ENCODE measurements around the gene MPND.

The MPND gene

DNA sequence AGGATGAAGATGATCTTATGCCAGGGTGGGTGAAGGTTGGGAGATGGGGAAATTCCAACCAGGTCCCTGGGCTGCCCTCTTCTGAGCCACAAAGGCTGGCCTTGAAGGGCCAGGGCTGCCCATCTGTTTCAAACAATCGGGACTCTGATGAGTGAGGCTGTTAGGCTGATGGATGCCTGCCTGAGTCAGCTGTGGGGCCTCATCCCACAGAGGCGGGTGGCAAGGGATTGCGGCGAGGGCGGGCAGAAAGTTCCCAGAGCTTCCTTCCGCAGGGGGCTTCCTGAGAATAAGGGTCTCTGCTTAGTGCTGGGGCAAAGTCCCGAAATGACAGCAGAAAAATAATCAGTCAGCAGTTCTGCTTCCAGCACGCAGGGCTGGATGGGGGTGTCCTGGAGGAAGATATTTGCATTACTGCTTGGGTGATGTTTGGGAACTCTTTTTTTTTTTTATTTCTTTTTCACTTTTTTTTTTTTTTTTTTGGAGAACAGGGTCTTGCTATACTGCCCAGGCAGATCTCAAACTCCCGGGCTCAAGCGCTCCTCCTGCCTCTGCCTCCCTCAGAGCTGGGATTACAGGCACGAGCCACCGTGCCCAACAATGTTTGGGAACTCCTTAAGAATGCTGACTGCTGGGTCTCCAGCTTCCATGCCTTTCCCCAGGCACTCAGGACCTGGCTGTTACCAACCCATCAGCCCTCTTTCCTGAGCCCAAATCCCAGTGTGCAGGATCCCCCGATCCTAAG is 42.9 kb downstream of the MPND start:
- TF ChIP-seq, protein P1, sequence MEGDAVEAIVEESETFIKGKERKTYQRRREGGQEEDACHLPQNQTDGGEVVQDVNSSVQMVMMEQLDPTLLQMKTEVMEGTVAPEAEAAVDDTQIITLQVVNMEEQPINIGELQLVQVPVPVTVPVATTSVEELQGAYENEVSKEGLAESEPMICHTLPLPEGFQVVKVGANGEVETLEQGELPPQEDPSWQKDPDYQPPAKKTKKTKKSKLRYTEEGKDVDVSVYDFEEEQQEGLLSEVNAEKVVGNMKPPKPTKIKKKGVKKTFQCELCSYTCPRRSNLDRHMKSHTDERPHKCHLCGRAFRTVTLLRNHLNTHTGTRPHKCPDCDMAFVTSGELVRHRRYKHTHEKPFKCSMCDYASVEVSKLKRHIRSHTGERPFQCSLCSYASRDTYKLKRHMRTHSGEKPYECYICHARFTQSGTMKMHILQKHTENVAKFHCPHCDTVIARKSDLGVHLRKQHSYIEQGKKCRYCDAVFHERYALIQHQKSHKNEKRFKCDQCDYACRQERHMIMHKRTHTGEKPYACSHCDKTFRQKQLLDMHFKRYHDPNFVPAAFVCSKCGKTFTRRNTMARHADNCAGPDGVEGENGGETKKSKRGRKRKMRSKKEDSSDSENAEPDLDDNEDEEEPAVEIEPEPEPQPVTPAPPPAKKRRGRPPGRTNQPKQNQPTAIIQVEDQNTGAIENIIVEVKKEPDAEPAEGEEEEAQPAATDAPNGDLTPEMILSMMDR (IDR thresholded peaks at IDR 0.05; ENCODE audit: extremely low read depth, insufficient read depth, missing control alignments): no peak
- DNase-seq (ENCODE audit: low spot score): no peak
- in situ Hi-C loops (cut with MboI; ENCODE audit: low pct_unique_long_range_greater_than_20kb, low sequenced_read_pairs, unreplicated experiment): no loop called here

DNA sequence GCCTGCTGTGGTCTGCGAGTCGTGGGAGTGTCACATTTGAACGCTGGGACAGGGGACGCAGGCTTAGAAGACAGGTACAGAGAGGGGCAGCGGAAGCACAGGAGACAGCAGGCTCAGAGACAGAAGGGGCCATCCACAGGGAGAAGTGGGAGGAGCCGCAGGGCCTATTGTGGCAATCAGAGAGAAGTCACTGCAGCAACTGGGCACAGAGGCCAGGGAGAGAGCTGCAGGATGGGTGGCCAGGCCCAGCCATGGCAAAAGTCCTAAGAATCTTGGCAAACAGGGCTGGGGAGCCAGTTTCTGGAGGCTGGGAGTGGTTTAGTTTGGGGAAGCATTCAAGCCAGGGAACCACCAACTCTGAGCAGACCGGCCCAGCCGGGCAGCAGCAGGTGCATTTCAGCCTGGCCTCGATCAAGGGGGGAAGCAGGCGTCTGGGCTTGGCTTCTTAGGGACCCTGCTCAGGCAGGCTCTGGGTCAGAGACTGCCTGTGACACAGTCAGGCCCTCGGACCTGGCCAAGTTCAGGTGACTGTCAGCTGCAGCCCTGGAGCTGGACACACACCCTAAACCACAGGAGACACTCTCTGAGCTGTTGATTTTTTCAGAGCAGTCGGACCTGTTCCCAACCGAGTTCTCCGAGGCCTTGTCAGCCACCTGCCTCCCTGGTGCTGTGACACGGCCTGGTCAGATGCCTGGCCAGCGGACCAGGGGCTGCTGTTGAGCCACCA is 45.1 kb downstream of the MPND start:
- no peak for DNase-seq (ENCODE audit: low spot score)
- TF ChIP-seq, protein P1 (IDR thresholded peaks at IDR 0.05; ENCODE audit: extremely low read depth, insufficient read depth, missing control alignments): no peak
- in situ Hi-C loops (cut with MboI; ENCODE audit: low pct_unique_long_range_greater_than_20kb, low sequenced_read_pairs, unreplicated experiment): no loop called here

DNA sequence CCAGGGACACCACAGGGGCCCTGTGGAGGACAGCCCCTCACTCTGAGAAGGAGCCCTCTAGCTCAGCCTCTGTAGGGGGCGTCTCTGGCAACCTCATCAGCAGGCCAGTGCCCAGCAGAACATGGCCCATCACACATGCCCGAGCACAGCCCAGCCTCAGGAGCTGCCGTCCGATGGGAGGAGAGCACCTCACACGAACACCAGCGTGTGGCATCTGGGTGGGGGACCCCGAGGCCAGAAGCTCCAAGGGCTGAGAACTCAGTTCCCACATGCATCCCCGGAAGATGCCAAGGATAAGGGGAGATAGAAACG is 45.7 kb downstream of the MPND start:
- TF ChIP-seq, protein P1 (IDR thresholded peaks at IDR 0.05; ENCODE audit: extremely low read depth, insufficient read depth, missing control alignments): no peak
- in situ Hi-C loops (cut with MboI; ENCODE audit: low pct_unique_long_range_greater_than_20kb, low sequenced_read_pairs, unreplicated experiment): no loop called here
- no peak for DNase-seq (ENCODE audit: low spot score)

DNA sequence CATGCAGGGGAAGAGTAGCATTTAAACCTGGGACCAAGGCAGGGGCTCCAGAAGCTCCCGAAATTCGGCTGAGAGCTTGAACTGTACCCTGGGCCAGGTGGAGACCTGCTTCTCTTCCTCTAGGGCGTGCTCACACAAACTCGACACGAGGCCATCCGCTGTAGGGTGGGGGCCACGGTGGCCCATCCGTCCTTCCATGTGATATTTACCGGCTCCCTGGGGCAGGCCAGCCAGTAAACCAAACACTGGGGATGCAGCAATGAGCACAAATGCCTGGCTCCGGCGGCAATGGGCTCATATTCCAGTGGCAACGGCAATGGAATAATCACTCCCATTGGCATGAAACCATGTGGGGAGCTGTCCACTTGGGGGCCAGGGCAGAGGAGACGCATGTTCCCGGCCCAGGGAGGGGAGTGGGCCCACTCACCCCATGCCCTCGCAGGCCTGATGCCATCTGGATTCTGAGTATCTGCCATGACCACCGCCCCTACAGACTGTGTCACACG is 46.2 kb downstream of the MPND start:
- TF ChIP-seq, protein P1 (IDR thresholded peaks at IDR 0.05; ENCODE audit: extremely low read depth, insufficient read depth, missing control alignments): no peak
- no peak for DNase-seq (ENCODE audit: low spot score)
- in situ Hi-C loops (cut with MboI; ENCODE audit: low pct_unique_long_range_greater_than_20kb, low sequenced_read_pairs, unreplicated experiment): no loop called here

DNA sequence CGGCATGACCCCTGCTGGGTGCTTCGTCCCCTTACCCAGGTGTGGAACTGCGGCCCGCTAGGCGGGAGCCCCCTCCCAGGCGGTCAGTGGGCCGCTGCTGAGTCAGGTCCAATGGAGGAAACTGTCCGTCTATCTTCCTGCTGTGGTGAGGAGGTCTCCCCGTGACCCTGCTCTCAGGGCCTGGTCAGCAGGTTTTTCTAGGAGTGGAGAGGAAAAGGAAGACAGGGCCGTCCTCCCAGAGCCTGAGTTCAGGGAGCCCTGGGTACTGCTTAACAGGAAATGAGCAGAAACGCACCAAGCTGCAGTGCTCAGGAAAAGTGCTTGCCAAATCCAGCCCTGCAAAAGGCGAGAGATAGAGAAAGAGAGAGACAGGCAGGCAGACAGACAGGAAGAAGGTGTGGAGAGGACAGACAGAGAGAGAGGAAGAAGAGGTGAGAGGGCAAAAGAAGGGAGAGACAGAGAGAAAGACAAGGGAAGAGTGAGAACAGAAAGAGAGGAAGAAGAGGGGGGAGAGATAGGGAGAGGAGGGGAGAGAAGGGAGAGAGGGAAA is 46.7 kb downstream of the MPND start:
- in situ Hi-C loops (cut with MboI; ENCODE audit: low pct_unique_long_range_greater_than_20kb, low sequenced_read_pairs, unreplicated experiment): no loop called here
- TF ChIP-seq, protein P1 (IDR thresholded peaks at IDR 0.05; ENCODE audit: extremely low read depth, insufficient read depth, missing control alignments): no peak
- DNase-seq (ENCODE audit: low spot score): no peak

DNA sequence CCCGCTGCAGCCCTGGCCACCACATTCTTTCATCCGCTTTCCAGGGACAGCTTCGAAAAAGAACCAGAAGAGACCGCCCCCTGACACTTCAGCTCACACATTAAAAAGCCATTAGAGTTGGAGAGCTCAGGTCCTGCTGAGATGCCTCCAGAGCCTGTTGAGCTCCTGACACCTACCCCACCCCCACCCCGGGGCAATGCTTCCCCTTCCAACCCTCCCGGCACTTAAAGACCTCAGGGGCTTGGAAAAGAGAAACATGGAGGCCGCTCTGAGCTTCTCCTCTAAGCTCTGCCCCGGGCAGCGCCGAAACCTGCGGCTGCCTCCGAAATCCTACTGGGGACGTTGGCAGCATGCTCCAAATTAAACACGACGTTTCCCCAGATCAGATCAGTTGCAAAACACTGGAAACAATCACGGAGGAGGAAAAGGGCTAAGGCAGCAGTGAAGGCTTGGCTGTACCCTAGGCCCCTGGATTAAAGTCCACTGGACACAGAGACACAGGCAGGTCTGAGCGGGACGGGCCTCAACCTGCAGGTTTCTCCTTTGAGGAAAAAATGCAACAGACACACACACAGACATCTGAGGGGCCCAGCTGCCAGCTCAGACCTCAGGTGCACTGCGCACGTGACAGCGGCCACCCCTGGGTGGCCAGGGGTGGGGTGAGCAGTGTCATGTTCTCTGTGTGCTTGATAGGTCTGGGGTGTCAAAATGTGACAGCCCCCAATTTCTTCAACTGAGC is 47.4 kb downstream of the MPND start:
- no peak for DNase-seq (ENCODE audit: low spot score)

More for the DNA sequence above, 47.4 kb downstream of the MPND start:
- in situ Hi-C loops (cut with MboI; ENCODE audit: low pct_unique_long_range_greater_than_20kb, low sequenced_read_pairs, unreplicated experiment): no loop called here
- TF ChIP-seq, protein P1 (IDR thresholded peaks at IDR 0.05; ENCODE audit: extremely low read depth, insufficient read depth, missing control alignments): no peak
